ENCODE data around the gene RBFOX1. TPM values are rescaled to one million over a fixed set of nuclear protein-coding genes. Genes with fewer than 3 reads are reported as not detected.

RBFOX1 gene
- total RNA-seq, 4 donors from 2014 or later: 0.08 to 0.32 TPM; not detected in 2

- Histone ChIP-seq H3K9me3 (no peaks in the 10 kb centered on the region), H3K27me3 (no peaks in the 10 kb centered on the region), H3K4me3 (no peak overlapping the region), H3K4me1 (peaks cover 36% of the 10 kb centered on the region), H3K36me3 (no peaks in the 10 kb centered on the region), H3K27ac (no peak overlapping the region)
- WGBS: 56% methylated on average over 4 of the region's 4 CpGs
- no peak for TF ChIP-seq POLR2A (IDR thresholded peaks at IDR 0.05)
- no peak for DNase-seq (ENCODE audit: low spot score in 2 of 2)
Measured at GRCh38 chr16:7748522-7748921, 415.9 kb downstream of the RBFOX1 start.

GRCh38 chr16:7755347-7755882 lies 422.8 kb downstream of the RBFOX1 start:
- no peak for DNase-seq (ENCODE audit: low spot score in 2 of 2)
- 73% methylated on average over 6 of the region's 6 CpGs for whole genome bisulfite sequencing
- no peak for TF ChIP-seq CTCF (IDR thresholded peaks at IDR 0.05)
- no peak for TF ChIP-seq POLR2AphosphoS5 (IDR thresholded peaks at IDR 0.05)
- TF ChIP-seq EP300 (IDR thresholded peaks at IDR 0.05): no peak
- TF ChIP-seq POLR2A (IDR thresholded peaks at IDR 0.05): no peak

More at GRCh38 chr16:7755347-7755882, 422.8 kb downstream of the RBFOX1 start:
- H3K9me3 ChIP-seq: no peaks in the 10 kb centered on the region
- H3K4me1 ChIP-seq: no peaks in the 10 kb centered on the region
- no peak overlapping the region for H3K27ac ChIP-seq
- no peak overlapping the region for H3K4me3 ChIP-seq
- no peaks in the 10 kb centered on the region for H3K27me3 ChIP-seq
- H3K36me3 ChIP-seq: no peaks in the 10 kb centered on the region
